GM10266 (cell line): ENCODE results near the gene GID8.

ENCODE experiments used
- DNase-seq: peaks from one replicate; pipeline ENCODE4 v3.0.0; 2012; ENCODE audit errors: extremely low spot score
- TF ChIP-seq, protein P1 (sequence below): IDR thresholded peaks from 2 replicates; pipeline ENCODE4 v1.5.1; 2012; ENCODE audit warnings: mild to moderate bottlenecking, low read depth; ENCODE audit not compliant: control insufficient read depth, insufficient read depth; ENCODE audit errors: missing control alignments

Gene GID8

GRCh38 chr20:62945771-62946339, 7.9 kb downstream of the GID8 start:
- TF ChIP-seq, protein P1, sequence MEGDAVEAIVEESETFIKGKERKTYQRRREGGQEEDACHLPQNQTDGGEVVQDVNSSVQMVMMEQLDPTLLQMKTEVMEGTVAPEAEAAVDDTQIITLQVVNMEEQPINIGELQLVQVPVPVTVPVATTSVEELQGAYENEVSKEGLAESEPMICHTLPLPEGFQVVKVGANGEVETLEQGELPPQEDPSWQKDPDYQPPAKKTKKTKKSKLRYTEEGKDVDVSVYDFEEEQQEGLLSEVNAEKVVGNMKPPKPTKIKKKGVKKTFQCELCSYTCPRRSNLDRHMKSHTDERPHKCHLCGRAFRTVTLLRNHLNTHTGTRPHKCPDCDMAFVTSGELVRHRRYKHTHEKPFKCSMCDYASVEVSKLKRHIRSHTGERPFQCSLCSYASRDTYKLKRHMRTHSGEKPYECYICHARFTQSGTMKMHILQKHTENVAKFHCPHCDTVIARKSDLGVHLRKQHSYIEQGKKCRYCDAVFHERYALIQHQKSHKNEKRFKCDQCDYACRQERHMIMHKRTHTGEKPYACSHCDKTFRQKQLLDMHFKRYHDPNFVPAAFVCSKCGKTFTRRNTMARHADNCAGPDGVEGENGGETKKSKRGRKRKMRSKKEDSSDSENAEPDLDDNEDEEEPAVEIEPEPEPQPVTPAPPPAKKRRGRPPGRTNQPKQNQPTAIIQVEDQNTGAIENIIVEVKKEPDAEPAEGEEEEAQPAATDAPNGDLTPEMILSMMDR: no peak
- DNase-seq: no peak

DNA sequence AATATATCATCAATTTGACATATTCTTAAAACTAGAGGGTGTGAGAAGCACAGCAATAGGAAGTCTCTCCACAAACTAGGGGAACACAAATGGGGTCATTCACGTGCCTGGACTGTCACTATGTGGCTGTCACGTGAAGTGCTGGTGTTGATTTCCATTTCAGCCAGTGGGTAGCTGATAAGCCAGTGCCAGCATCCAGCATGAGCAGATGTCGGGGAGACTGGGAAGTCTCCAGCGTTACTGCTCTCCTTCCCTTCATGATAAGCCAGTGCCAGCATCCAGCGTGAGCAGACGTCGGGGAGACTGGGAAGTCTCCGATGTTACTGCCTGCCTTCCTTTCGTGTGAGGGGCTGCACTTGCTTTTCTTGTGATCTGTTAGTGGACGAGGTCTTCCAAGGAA, 9.0 kb downstream of the GID8 start:
- TF ChIP-seq, protein P1: no peak
- DNase-seq: no peak

GRCh38 chr20:62947532-62948300, 9.8 kb downstream of the GID8 start:
- TF ChIP-seq, protein P1: no peak

DNA sequence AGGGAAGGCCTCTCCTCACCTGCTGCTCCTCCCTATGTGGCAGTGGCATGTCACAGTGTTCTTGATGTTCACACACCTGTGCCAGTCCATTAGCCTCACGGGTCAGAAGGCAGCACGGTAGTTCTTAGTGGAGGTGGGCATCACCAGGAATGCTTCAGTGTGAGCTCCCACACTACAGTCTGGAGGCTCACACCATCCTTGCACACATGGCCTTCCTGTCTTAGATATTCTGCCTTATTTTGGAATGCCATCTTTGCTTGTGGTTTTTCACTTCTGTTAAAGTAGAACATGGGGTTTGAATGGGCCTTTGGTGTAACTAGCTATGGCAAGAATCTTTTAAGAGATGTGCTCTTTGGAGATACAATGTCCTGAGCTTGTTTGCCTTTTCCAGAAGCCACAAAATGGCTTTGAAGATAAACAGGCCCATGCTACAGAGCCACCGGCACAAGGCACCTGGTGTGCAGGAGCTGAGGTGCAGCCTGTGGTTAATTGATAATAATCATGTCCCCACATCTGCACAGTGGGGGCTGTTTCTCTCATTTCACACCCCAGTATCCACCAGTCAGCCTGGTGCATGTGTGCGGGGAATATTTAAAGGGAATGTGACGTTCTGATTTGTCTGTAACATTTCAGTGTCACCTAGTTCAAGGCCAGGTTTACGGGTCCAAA, 11.3 kb downstream of the GID8 start:
- DNase-seq: no peak
- TF ChIP-seq, protein P1: no peak

More at GRCh38 chr20:62947532-62948300, 9.8 kb downstream of the GID8 start:
- no peak for DNase-seq

DNA sequence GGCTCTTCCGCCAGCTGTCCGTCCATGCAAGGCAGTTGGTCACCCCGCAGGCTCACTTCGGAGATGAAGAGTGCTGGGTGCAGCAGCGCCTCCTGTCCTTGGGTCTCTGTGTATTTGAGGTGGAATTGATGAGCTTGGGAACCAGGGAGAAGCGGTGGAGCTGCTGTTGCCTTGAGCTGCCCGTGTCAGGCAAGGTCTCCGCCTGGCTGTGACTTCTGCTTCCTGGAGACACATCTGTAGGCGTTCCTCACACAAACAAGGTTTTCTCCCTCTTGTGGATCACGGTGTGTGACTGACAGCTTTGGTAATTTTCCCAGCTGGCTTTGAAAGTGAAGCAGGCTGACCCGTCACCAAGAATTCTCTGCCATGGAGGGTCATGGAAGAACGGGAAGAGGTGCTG, 12.0 kb downstream of the GID8 start:
- TF ChIP-seq, protein P1: no peak
- DNase-seq: no peak

GRCh38 chr20:62950741-62951140, 12.8 kb downstream of the GID8 start:
- no peak for DNase-seq
- TF ChIP-seq, protein P1: no peak
